Right forelimb (tissue), 1 donor: ENCODE results near the gene GRM8.

Experiments used
- DNase-seq: peaks from one replicate; pipeline ENCODE4 v3.0.0-alpha.2; 2018

GRM8 gene

DNA sequence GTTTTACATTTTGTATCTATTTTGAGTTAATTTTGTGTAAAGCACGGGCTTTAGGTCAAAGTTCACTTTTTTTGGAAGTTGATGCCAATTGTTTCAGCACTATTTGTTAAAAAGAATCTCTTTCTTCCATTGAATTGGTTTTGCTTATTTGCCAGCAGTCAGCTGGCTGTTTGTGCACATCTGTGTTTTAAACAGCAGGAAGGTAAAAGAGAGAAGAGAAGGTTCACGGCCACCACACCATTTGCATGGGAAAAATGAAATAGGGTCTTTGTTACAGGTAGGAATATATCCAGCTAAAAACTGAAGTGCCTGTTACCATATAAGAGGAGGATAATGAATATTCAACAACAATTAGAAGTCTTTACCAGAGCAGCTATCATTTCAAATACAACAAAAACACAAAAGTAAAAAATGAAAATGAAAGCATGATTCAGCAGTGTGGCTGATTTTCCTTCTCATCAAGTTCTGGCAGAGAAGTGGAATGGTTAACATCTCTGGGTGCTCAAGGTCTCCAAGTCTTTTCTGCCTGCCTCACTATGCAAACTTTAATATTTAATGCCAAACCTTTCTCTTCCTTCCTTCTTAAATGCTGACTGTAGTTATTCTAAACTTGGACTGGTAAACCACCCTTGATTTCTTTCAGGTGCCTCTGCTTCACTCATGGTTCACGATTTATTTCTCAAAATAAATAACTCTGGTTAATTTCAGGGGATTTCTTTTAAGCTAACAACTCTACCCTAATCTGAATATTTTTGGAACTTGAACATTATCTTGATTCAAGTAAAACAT is 841.5 kb downstream of the GRM8 start:
- no peak for DNase-seq

DNA sequence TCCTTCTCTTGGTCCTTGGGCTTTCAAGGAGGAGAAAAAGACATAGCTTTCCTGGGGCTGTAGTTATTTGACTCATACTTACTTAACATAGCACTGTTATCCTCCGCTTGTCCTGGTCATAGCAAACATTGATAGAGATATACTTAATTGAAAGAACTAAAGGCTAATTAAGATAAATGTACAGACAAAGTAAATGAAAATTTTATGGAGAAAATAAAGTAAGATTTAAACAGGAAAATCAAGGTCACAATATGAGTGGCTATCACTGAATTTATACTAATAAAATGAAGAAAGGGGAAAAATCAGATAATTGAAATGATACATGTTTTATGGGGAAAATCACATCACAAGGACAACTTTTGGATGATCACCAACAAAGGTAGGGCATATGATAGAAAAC is 849.7 kb downstream of the GRM8 start:
- no peak for DNase-seq

DNA sequence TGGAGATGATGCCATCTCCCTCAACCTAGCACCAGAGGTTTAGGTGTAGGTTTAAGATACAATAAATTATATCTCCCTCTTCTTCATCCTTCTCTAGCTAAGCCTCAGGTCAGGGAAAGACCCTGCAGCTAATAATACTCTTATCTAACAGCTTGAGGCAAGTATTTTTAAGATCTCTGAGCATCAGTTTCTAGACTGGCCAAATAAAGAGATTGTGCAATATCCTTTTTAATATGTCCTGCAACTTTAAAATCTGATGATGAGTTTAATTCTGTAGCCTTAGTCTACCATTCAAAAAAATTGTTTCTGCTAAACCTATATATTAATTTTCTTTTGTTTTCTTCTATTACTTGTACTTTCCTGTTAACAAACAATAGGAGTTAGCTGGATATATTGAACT is 850.8 kb downstream of the GRM8 start:
- no peak for DNase-seq

DNA sequence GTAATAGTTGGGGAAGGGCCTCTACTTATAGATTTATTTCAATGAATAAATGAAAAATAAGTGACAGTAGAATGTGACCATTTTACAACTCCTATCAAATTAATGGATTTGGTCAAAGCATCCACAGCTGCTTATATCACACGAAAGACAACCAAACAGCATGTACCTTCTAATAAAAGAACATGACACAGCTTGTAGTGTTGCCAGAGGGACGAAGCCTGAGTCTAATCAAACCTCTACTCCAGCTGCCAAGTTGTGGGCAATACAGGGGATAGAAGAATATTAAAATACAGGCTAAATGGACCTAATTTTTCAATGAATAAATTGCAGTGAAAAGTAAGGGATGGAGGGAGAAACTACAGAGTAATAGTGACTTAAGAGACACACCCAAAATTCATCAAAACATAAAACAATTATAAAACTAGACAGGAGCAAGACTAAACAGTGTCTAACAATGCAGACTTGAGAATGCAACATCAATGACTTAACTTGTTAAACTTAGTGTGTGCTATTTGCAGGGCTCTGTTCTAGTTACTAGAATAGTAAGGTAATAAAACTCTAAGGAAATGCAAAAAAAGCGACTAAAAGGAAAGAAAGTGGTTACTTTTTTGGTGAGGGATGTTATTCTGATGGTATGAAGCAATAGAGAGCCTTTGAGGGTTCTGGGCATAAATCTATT is 853.8 kb downstream of the GRM8 start:
- DNase-seq, result no peak

DNA sequence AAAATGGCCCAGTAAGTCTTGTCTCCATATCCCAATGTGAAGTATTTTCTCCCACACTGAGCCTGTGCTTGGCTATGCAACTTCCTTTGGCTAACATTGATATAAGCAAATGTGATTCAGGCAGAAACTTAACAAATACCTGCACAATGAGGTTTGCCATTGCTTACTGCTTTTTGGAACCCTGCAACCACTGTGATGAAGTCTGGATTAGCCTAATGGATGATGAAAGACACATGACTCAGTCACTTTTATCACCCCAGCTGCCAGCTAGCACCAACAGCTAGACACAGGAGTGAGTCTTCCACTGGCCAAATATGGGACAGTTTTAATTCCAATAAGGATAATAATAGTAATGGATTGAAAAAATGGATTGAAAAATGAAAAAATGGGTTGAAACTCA is 854.5 kb downstream of the GRM8 start:
- DNase-seq, result no peak

DNA sequence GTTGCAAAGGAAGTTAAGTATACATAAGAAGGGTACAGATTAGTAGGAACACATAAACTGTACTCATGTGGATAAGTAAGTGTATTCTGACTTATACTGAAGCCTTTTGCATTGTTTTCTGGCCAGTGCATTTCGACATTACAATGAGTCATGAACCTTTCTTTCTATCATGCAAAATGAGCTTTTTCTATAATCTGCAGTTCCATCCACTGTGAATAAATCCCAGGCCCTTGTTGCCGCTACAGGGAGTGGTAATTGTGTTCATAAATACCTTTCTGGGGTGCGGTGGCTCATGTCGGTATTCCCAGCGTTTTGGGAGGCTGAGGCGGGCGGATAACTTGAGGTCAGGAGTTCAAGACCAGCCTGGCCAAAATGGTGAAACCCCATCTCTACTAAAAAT is 858.3 kb downstream of the GRM8 start:
- DNase-seq, result no peak
